Kidney (tissue), 14 donors: ENCODE data around the gene NMRK1. TPM values are rescaled to one million over a fixed set of nuclear protein-coding genes. Genes with fewer than 3 reads are reported as not detected.

Experiments used
- DNase-seq, 5 donors: peaks; one replicate each; pipeline ENCODE4 v3.0.0-alpha.2; 2013 to 2020
- FAIRE-seq: peaks from 2 replicates; lab custom pipeline; 2012; peaks lifted over from hg19 to GRCh38; lab: Jason Lieb, UNC
- H3K27ac ChIP-seq, 2 donors: one replicate each; pipeline ENCODE4 v1.7.0; 2013; ENCODE audit warnings: low read depth in 2 of 2, low read length in 2 of 2, inconsistent platforms in 1 of 2
- H3K27me3 ChIP-seq: one replicate; pipeline ENCODE4 v1.7.1; 2013; ENCODE audit warnings: low read length, inconsistent platforms; ENCODE audit not compliant: control insufficient read depth, insufficient read depth
- H3K36me3 ChIP-seq, 3 donors: one replicate each; pipeline versions ENCODE4 v1.7.0 to v1.7.1; 2013; ENCODE audit warnings: low read length in 3 of 3, control low read depth in 1 of 3, inconsistent platforms in 1 of 3; ENCODE audit not compliant: insufficient read depth in 3 of 3, control insufficient read depth in 2 of 3
- H3K4me1 ChIP-seq, 3 donors: one replicate each; pipeline versions ENCODE4 v1.7.0 to v1.7.1; 2013; ENCODE audit warnings: low read length in 3 of 3, inconsistent platforms in 1 of 3, low read depth in 1 of 3; ENCODE audit not compliant: control insufficient read depth in 2 of 3, insufficient read depth in 2 of 3
- H3K4me3 ChIP-seq, 3 donors: one replicate each; pipeline versions ENCODE4 v1.7.0 to v1.8.1; 2013; ENCODE audit warnings: low read length in 3 of 3, control low read depth in 1 of 3, inconsistent platforms in 1 of 3
- H3K9ac ChIP-seq, 3 donors: one replicate each; pipeline versions ENCODE4 v1.7.0 to v1.7.1; 2013; ENCODE audit warnings: low read length in 3 of 3, control low read depth in 1 of 3, inconsistent platforms in 1 of 3
- H3K9me3 ChIP-seq, 3 donors: one replicate each; pipeline versions ENCODE4 v1.7.0 to v1.7.1; 2013; ENCODE audit warnings: low read length in 3 of 3, control low read depth in 1 of 3, inconsistent platforms in 1 of 3; ENCODE audit not compliant: control insufficient read depth in 2 of 3, insufficient read depth in 1 of 3
- intact Hi-C: fragments of 100-400 bp; cut with DNase I; formaldehyde crosslinking; loops from one replicate; pipeline ENCODE4 v1.11.1; 2022
- polyA plus RNA-seq: library from polyadenylated mRNA; stranded (reverse); fragments of 350-450 nt; fragmentation: Illumina TruSeq; extraction: RNeasy Lipid Tissue Mini Kit (QIAGEN cat#74804); gene quantifications from one replicate; pipeline ENCODE4 v1.2.3, GENCODE V29; 2014; ENCODE audit warnings: low read depth, low replicate concordance; ENCODE audit not compliant: insufficient read depth
- total RNA-seq: library from RNA; stranded (reverse); fragmentation: NEBNext Ultra II Directional; extraction: Animal tissue kit (Norgen Biotek cat#: 25700); gene quantifications from one replicate; pipeline ENCODE4 v1.2.1, GENCODE V29; 2021
- TF ChIP-seq, protein P1 (sequence below): IDR thresholded peaks from 3 replicates; pipeline ENCODE4 v1.5.1; 2012; ENCODE audit warnings: mild to moderate bottlenecking, moderate library complexity, borderline replicate concordance; ENCODE audit not compliant: insufficient read depth; ENCODE audit errors: extremely low read depth
- donor health status: control.
- donor health status: control.
- donor health status: control.
- donor health status: control.
- donor health status: control.
- donor health status: DM: yes; HTN: yes; CAD: no.
- donor health status: Normal renal cell carcinoma (clear cell type).

Gene NMRK1
- total and polyA plus RNA-seq, 2 donors from 2014 or later, result 42.3 to 67.8 TPM

- H3K27ac ChIP-seq, result no peak overlapping the region
- H3K4me3 ChIP-seq, result no peak overlapping the region
- intact Hi-C loops, result no loop called here
- H3K36me3 ChIP-seq, result peaks cover 0 to 8% (median 3%) of the 10 kb centered on the region in 3 donors
- no peak for DNase-seq
- no peaks in the 10 kb centered on the region for H3K4me1 ChIP-seq
- no peaks in the 10 kb centered on the region for H3K9me3 ChIP-seq
- H3K9ac ChIP-seq, result no peak overlapping the region
- FAIRE-seq, result no peak
- no peaks in the 10 kb centered on the region for H3K27me3 ChIP-seq
- TF ChIP-seq, protein P1, sequence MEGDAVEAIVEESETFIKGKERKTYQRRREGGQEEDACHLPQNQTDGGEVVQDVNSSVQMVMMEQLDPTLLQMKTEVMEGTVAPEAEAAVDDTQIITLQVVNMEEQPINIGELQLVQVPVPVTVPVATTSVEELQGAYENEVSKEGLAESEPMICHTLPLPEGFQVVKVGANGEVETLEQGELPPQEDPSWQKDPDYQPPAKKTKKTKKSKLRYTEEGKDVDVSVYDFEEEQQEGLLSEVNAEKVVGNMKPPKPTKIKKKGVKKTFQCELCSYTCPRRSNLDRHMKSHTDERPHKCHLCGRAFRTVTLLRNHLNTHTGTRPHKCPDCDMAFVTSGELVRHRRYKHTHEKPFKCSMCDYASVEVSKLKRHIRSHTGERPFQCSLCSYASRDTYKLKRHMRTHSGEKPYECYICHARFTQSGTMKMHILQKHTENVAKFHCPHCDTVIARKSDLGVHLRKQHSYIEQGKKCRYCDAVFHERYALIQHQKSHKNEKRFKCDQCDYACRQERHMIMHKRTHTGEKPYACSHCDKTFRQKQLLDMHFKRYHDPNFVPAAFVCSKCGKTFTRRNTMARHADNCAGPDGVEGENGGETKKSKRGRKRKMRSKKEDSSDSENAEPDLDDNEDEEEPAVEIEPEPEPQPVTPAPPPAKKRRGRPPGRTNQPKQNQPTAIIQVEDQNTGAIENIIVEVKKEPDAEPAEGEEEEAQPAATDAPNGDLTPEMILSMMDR, result no peak
Observed at GRCh38 chr9:75072895-75073294, 15.1 kb downstream of the NMRK1 start.

DNA sequence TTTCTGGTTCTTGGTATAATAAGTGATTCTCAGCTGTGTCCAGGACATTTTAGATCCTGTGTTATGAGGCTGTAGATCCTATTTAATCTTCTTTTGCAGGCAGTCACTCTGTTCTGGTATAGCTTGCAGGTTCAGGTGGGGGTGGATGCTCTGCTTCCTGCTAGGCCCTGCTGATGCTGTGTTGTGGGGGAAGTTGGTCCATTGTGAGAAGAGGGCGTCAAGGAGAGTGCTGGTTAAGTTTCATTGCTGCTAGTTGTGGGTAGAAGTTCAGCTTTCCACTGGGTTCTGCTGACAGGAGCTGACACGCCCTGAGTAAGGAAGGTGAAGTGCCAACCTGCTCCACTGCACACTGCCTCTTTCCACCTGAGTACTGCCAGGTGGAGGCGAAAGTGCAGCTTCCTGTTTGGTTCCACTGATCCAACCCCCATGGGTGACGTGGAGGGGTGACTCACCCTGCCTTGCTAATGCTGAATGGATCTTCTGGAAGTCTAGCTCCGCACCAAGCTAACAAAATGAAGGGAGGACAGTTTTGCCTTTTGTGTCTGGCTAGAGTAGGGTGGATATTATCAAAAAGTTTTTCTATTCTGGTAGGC lies 16.3 kb downstream of the NMRK1 start:
- intact Hi-C loops, result no loop called here
- no peak for FAIRE-seq
- Histone ChIP-seq H3K27ac (no peak overlapping the region), H3K36me3 (peaks cover 0 to 8% (median 7%) of the 10 kb centered on the region in 3 donors), H3K9me3 (no peaks in the 10 kb centered on the region), H3K4me1 (no peaks in the 10 kb centered on the region), H3K4me3 (no peak overlapping the region), H3K27me3 (no peaks in the 10 kb centered on the region), H3K9ac (no peak overlapping the region)
- peak in 2 of 5 donors; percentile 15 to 82 for DNase-seq
- TF ChIP-seq, protein P1, result no peak

- peaks cover 0 to 11% (median 7%) of the 10 kb centered on the region in 3 donors for H3K36me3 ChIP-seq
- no peaks in the 10 kb centered on the region for H3K9me3 ChIP-seq
- intact Hi-C loops, result no loop called here
- H3K27ac ChIP-seq, result no peak overlapping the region
- H3K4me1 ChIP-seq, result no peaks in the 10 kb centered on the region
- H3K9ac ChIP-seq, result no peak overlapping the region
- H3K4me3 ChIP-seq, result no peak overlapping the region
- FAIRE-seq, result no peak
- DNase-seq, result no peak
- TF ChIP-seq, protein P1, result no peak
- no peaks in the 10 kb centered on the region for H3K27me3 ChIP-seq
Observed at GRCh38 chr9:75069171-75069570, 18.8 kb downstream of the NMRK1 start.
